GM12801 (cell line): ENCODE measurements around the gene EIF4E1B.

Experiments used
- TF ChIP-seq, protein P1 (sequence below): IDR thresholded peaks from one replicate; pipeline ENCODE4 v1.5.1; 2011; ENCODE audit warnings: control low read depth; ENCODE audit not compliant: insufficient read length; ENCODE audit errors: extremely low read depth

The EIF4E1B gene

DNA sequence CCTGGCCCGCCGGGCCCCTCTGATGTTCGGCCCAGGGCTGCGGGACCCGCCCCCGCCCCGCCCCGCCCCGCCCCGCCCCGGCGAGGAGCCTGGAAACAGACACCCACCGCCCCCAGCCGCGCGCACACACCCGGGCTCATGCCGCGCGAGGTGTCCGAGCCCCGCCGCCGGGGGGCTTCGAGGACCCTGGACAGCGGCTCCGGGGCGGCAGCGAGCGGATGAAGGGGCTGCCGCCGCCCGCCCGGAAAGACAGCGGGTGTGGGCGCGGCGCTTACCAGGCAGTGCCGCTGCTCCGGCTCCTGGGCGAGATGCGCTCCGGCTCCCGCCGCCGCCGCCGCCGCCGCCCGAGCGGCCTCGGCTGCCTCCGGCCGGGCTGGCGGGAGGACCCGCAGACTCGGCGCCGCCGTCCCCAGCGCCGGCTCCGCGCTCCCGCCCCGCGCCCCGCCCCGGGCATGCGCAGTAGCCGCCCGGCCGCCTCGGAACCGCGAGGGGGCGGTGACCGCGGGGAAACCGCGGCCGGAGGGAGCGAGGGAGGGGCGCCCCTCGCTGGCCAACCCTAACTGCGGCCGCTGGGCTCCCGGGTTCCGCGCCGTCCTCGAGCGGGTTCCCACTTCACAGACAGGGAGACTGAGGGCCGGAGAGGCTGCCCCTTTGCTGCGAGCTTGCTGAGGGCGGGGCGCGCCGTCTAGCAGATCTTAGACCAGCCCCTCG lies 20.6 kb upstream of the EIF4E1B start, which contains the start of gene GPRIN1:
Gene GPRIN1, minus strand, starts transcription at position 433 of the 711 bp plus-strand sequence. CDS start 10,322 bp downstream, outside the sequence.
- TF ChIP-seq, protein P1, sequence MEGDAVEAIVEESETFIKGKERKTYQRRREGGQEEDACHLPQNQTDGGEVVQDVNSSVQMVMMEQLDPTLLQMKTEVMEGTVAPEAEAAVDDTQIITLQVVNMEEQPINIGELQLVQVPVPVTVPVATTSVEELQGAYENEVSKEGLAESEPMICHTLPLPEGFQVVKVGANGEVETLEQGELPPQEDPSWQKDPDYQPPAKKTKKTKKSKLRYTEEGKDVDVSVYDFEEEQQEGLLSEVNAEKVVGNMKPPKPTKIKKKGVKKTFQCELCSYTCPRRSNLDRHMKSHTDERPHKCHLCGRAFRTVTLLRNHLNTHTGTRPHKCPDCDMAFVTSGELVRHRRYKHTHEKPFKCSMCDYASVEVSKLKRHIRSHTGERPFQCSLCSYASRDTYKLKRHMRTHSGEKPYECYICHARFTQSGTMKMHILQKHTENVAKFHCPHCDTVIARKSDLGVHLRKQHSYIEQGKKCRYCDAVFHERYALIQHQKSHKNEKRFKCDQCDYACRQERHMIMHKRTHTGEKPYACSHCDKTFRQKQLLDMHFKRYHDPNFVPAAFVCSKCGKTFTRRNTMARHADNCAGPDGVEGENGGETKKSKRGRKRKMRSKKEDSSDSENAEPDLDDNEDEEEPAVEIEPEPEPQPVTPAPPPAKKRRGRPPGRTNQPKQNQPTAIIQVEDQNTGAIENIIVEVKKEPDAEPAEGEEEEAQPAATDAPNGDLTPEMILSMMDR, result no peak

DNA sequence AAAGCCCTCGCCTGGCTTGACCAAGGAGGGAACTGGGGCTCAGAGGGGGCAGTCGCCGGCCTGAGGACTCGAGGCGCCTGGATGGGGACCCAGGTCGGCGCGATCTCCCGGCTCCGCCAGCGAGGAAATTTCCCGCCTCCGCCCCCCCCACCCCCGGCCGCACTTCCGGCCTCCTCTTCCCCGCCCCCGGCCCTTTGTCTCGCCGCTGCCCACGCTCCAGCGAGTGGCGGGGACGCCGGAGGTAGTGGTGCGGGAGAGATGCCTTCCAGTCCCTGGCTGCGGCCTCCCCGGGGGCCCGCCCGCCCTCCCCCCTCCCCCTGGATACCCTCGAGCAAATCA lies 20.1 kb upstream of the EIF4E1B start:
- TF ChIP-seq, protein P1, result no peak

DNA sequence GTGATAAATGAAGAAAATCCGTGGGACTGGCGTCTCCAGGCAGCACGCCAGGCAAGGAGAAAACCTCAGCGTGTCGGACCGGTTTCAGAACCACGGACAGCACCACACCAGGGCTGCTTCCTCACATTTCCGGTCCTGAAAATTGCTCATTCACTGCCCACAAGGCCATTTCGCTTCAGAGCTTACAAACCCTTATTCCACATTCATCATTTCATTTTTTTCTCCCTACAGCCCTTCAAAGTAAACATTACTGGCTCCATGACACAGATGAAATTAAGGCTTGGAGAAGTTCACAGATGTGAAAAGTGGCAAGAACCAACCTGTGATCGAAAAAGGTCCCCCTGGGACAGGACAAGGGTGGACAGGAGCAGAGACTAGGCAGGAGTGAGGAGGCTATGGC lies 19.0 kb upstream of the EIF4E1B start:
- TF ChIP-seq, protein P1, result no peak

DNA sequence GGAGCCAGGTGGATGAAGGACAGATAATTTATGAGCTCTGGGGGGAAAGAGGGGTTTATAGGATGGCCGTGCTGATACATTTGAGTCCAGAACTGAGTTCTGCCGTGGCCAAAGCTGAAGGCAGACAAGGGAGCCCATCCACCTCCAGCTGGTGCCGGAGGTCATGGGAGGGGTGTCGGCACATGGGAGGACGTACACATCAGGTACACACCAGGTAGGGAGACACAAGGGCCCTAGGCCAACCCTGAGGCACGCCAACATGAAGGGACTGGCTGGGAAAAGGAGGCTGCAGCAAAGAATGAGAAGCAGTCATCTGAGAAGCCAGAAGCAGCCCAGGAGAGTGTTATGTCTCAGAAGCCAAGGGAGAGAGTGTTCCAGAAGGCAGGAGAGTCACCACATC lies 18.5 kb upstream of the EIF4E1B start:
- TF ChIP-seq, protein P1, result no peak

DNA sequence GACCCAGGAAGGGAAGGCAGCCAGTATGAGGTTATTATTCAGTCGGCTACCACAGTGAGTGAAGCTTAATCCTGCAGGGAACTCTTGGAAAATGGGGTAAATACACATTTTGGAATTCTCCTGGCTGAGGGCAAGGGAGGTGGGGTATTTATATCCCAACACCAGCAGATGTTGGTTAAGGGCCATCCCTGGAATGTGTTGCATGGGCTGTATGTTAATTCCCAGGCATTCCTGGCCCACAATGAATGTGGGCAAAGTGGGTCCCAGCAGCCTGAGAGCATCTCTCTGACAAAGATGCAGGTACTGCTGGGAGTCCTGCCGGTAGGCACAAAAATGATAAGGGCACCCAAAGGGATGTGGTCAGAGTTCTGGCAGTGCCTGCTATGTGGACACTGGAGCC lies 17.6 kb upstream of the EIF4E1B start:
- TF ChIP-seq, protein P1, result no peak

DNA sequence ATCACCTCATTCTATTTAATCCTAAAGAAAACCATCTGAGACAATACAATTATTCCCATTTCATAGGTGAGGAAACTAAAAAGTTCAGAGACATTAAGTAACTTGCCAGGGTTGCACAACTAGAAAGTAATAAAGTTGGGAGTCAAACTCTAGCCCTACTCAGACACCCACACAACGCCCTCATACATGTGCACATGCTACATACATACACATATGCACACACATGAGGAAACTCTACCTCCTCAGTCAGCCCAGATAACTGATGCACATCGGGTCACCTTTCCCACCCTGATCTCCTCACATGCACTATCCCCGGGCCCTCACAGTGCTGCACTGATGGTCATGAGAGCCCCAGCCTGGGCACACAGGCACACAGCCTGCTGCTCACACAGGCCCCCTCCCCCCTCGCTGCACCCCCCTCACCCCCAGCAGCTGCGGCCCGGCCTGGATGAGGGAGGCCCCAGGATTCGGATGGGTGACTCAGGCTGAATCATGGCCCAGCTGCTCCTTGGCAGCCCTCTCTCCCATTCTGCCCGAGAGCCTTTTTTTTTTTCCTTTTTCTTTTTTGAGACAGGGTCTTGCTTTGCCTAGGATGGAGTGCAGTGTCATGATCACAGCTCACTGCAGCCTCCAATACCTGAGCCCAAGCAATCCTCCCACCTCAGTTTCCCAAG lies 15.5 kb upstream of the EIF4E1B start:
- TF ChIP-seq, protein P1, result no peak

DNA sequence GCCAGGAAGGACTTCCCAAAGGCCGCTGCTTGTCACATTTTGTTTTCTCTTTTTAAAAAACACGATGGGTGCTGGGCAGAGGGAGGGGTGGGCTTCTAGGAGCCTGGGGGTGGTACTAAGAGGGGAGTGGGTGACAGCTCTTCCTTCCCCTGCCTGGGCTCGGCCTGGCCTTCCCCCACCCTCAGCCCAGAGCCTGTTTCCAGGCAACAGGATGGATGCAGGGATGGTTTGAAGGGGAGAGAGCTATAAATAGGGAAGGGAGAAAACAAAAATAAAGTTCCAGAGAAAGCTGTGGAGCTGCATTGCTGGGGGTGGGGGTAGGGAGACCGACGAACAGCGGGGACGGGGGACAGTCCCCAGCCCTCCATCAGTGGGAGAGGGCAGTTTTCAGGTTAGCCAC lies 14.0 kb upstream of the EIF4E1B start:
- TF ChIP-seq, protein P1, result no peak
